Measurements from ENCODE around the gene CTNND1. TPM values are rescaled to one million over a fixed set of nuclear protein-coding genes. Genes with fewer than 3 reads are reported as not detected.
"Not testable (repeated sequence)": the region's sequence is repeated elsewhere in the genome, so short reads cannot be mapped to it uniquely, and the experiment has no call there.

CTNND1 gene, protein sequence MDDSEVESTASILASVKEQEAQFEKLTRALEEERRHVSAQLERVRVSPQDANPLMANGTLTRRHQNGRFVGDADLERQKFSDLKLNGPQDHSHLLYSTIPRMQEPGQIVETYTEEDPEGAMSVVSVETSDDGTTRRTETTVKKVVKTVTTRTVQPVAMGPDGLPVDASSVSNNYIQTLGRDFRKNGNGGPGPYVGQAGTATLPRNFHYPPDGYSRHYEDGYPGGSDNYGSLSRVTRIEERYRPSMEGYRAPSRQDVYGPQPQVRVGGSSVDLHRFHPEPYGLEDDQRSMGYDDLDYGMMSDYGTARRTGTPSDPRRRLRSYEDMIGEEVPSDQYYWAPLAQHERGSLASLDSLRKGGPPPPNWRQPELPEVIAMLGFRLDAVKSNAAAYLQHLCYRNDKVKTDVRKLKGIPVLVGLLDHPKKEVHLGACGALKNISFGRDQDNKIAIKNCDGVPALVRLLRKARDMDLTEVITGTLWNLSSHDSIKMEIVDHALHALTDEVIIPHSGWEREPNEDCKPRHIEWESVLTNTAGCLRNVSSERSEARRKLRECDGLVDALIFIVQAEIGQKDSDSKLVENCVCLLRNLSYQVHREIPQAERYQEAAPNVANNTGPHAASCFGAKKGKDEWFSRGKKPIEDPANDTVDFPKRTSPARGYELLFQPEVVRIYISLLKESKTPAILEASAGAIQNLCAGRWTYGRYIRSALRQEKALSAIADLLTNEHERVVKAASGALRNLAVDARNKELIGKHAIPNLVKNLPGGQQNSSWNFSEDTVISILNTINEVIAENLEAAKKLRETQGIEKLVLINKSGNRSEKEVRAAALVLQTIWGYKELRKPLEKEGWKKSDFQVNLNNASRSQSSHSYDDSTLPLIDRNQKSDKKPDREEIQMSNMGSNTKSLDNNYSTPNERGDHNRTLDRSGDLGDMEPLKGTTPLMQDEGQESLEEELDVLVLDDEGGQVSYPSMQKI
- total RNA-seq: 100 to 1,000 TPM in 1 of 2 donors, 10 to 100 TPM in 1; 95.3 to 119 TPM

DNA sequence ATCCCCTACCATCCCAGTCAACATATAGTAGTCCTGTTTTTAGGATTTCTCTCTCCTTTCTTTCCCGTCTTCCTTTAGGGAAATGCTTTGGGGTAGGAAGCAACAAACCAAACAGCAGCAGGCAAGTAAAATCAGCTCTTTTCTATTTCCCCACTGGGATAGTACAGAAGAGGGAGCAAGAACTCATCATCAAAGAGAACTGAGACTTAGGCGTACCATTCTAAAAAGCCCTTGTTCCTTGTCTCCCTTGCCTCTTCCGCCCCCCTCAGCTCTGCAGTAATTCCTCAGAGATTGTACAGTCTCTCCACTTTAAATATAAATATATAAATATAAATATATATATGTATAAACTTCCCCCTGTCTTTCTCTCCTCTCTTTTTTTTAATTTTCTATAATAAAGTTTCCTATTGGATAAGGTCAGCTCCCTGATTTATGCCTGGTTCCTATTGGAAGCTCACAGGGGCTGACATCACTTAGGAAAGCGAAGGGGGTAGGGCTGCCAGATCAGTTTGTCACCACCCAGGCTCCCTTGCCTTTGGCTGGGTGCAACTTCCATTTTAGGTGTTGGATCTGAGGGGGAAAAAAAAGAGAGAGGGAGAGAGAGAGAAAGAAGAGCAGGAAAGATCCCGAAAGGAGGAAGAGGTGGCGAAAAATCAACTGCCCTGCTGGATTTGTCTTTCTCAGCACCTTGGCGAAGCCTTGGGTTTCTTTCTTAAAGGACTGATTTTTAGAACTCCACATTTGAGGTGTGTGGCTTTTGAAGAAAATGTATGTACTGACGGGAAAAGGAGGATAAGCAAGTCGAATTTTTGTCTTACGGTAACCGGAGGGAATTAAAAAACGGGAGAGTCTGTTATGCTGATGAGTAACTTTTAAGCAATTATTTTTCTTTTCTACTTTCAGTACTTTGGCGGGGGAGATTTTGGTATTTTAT lies at the start of gene CTNND1:
CTNND1 (plus strand) TSS at position 502 of the 934 bp plus-strand sequence. CDS start 29,677 bp downstream, outside the sequence.
- peak within 1 kb of the TSS; percentile 80 to 88 for H3K27ac ChIP-seq
- TF ChIP-seq, protein P1, sequence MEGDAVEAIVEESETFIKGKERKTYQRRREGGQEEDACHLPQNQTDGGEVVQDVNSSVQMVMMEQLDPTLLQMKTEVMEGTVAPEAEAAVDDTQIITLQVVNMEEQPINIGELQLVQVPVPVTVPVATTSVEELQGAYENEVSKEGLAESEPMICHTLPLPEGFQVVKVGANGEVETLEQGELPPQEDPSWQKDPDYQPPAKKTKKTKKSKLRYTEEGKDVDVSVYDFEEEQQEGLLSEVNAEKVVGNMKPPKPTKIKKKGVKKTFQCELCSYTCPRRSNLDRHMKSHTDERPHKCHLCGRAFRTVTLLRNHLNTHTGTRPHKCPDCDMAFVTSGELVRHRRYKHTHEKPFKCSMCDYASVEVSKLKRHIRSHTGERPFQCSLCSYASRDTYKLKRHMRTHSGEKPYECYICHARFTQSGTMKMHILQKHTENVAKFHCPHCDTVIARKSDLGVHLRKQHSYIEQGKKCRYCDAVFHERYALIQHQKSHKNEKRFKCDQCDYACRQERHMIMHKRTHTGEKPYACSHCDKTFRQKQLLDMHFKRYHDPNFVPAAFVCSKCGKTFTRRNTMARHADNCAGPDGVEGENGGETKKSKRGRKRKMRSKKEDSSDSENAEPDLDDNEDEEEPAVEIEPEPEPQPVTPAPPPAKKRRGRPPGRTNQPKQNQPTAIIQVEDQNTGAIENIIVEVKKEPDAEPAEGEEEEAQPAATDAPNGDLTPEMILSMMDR (IDR thresholded peaks at IDR 0.05): no peak
- no peaks in the 10 kb centered on the region for H3K36me3 ChIP-seq
- no peaks in the 10 kb centered on the region for H3K9me3 ChIP-seq
- DNase-seq (ENCODE audit: low spot score) (peak; percentile 74), ATAC-seq (ENCODE audit: insufficient number of reproducible peaks, low FRiP score, low read depth) (peak; percentile 99)
- peaks cover 18 to 27% of the 10 kb centered on the region in 2 donors for H3K4me1 ChIP-seq (ENCODE audit: control insufficient read depth in 1 of 2, low read depth in 2 of 2)
- peak within 1 kb of the TSS; percentile 86 for H3K4me3 ChIP-seq
- H3K27me3 ChIP-seq (replicated peaks; ENCODE audit: insufficient read depth): no peaks in the 10 kb centered on the region

DNA sequence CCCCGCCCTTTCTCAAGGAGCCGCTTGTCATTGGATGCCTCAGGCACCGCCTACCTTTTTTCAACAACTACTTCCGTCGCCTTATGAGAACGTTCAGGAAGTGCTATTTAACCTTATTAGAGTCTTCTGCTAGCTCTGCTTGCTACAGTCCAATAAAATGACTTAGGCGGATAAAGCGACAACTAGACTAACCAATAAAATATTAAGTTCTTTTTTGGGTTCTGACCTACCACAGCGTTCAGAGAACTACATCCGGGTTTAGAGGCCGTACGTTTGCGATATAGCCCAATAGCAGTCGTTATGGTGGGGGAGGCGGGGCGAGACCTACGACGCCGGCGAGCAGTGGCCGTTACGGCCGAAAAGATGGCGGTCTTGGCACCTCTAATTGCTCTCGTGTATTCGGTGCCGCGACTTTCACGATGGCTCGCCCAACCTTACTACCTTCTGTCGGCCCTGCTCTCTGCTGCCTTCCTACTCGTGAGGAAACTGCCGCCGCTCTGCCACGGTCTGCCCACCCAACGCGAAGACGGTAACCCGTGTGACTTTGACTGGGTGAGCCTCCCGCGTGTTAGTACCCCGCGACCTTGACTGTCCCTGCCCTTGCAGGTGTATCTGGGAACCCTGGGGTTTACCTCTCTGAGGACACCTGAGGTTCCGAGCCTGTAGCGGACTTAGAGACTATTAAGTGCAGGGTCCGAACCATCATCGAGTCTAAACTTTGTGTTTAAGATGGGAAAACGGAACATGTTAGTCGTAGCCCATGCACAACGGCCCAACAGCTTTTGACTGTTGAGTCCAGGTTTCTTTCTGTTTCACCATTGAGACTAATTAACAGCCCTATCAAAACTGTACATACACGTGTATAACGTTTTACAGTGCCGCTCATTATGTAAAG lies 49.1 kb upstream of the CTNND1 start, which contains the start of gene TMX2:
TMX2 (plus strand) TSS at position 338 of the 895 bp plus-strand sequence; CDS start at position 364, 26 bp downstream.
- Histone ChIP-seq H3K9me3 (no peaks in the 10 kb centered on the region), H3K27ac (peak within 1 kb of the TSS; percentile 88 to 96), H3K27me3 (replicated peaks; ENCODE audit: insufficient read depth) (no peaks in the 10 kb centered on the region), H3K4me1 (ENCODE audit: control insufficient read depth in 1 of 2, low read depth in 2 of 2) (peaks cover 16 to 33% of the 10 kb centered on the region in 2 donors), H3K4me3 (peak within 1 kb of the TSS; percentile 95), H3K36me3 (no peaks in the 10 kb centered on the region)
- DNase-seq (ENCODE audit: low spot score) (peak; percentile 86), ATAC-seq (ENCODE audit: insufficient number of reproducible peaks, low FRiP score, low read depth) (peak; percentile 100)
- TF ChIP-seq, protein P1 (IDR thresholded peaks at IDR 0.05): no peak

DNA sequence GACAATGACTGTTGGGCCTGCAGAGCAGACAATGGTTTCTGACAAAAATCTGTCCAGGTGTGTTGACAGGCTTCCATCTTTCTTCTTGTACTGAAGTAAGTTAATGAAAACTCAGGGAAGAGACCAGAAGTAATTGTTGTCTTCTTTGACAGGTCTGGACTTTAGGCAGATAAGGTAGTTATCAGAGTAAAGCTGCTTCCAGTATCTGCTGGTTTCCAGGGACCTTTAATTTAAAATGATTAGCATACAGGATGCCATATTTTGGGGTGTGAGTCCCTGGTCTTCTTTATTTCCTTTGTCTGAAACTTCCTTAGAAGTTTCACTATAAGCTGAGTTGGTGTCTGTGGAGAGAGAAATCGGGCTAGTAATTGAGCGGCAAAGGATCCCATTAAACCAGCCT lies 47.8 kb upstream of the CTNND1 start:
- Histone ChIP-seq H3K27ac (no peak overlapping the region), H3K4me3 (peak overlapping the region; percentile 95), H3K4me1 (ENCODE audit: control insufficient read depth in 1 of 2, low read depth in 2 of 2) (peaks cover 16 to 33% of the 10 kb centered on the region in 2 donors), H3K36me3 (no peaks in the 10 kb centered on the region), H3K27me3 (replicated peaks; ENCODE audit: insufficient read depth) (no peaks in the 10 kb centered on the region), H3K9me3 (no peaks in the 10 kb centered on the region)
- TF ChIP-seq, protein P1 (IDR thresholded peaks at IDR 0.05): no peak
- ATAC-seq (ENCODE audit: insufficient number of reproducible peaks, low FRiP score, low read depth) (no peak), DNase-seq (ENCODE audit: low spot score) (no peak)

DNA sequence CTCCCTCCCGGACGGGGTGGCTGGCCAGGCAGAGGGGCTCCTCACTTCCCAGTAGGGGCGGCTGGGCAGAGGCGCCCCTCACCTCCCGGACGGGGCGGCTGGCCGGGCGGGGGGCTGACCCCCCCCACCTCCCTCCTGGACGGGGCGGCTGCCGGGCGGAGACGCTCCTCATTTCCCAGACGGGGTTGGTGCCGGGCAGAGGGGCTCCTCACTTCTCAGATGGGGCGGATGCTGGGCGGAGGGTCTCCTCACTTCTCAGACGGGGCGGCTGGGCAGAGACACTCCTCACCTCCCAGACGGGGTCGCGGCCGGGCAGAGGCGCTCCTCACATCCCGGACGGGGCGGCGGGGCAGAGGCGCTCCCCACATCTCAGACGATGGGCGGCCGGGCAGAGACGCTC lies 44.9 kb upstream of the CTNND1 start:
- not testable (repeated sequence) for ATAC-seq (ENCODE audit: insufficient number of reproducible peaks, low FRiP score, low read depth); H3K9me3 ChIP-seq; H3K36me3 ChIP-seq; DNase-seq (ENCODE audit: low spot score); H3K27me3 ChIP-seq (replicated peaks; ENCODE audit: insufficient read depth); H3K4me3 ChIP-seq; H3K27ac ChIP-seq
- peaks cover 9 to 20% of the 10 kb centered on the region in 2 donors for H3K4me1 ChIP-seq (ENCODE audit: control insufficient read depth in 1 of 2, low read depth in 2 of 2)
